Central memory CD4-positive, alpha-beta T cell (primary cell): ENCODE results near the gene CACNA1S.
A peak's percentile ranks its signal among the peaks of the same experiment; 100 is the strongest.

Source experiments
- DNase-seq: peaks from one replicate; pipeline ENCODE4 v3.0.0; 2022

CACNA1S gene

GRCh38 chr1:201059871-201060555 lies 52.2 kb downstream of the CACNA1S start:
- no peak for DNase-seq

DNA sequence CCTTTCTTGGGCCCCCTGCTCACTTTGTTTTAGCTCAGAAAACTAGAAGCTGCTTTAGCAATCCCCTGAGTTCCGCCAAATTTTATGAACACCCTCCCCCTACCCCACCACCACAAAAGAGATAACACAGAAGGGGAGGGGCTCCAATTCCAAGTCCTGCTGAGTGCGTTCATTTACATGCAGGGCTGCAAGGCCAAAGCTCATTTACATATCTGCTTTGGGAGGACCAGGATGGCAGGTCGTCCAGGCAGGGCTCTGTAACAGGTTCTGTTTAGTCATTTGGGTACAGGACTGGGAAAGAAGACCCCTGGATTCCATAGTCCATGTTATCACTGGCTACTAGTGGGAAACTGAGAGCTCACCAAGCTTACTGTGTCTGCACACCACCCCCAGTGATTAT lies 52.8 kb downstream of the CACNA1S start:
- DNase-seq, result no peak

DNA sequence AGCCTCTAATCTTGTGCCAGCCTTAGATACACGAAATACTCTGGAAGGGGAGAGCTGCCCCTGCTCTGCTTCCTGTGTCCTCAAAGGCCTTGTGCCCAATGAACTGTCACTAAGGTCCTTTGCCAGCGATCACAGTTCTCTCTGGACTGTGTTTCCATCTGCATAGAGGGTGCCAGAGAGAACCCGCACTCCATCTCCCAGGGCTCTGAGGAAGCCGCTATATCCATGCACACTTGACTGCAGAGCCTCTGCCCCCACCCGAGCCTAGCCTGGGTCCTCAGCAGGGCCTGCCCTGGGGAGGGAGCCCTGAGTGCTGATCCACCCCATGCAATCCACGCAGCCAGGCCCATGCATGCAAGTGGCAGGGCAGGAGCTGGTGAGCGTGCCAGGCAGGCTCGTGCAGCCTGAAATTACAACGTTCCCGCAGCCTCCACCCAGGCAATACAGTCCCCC lies 58.1 kb downstream of the CACNA1S start:
- no peak for DNase-seq

- DNase-seq, result no peak
These were observed 58.9 kb downstream of the CACNA1S start for GRCh38 chr1:201053155-201053860.

GRCh38 chr1:201051399-201051798 lies 60.8 kb downstream of the CACNA1S start:
- DNase-seq, result no peak

DNA sequence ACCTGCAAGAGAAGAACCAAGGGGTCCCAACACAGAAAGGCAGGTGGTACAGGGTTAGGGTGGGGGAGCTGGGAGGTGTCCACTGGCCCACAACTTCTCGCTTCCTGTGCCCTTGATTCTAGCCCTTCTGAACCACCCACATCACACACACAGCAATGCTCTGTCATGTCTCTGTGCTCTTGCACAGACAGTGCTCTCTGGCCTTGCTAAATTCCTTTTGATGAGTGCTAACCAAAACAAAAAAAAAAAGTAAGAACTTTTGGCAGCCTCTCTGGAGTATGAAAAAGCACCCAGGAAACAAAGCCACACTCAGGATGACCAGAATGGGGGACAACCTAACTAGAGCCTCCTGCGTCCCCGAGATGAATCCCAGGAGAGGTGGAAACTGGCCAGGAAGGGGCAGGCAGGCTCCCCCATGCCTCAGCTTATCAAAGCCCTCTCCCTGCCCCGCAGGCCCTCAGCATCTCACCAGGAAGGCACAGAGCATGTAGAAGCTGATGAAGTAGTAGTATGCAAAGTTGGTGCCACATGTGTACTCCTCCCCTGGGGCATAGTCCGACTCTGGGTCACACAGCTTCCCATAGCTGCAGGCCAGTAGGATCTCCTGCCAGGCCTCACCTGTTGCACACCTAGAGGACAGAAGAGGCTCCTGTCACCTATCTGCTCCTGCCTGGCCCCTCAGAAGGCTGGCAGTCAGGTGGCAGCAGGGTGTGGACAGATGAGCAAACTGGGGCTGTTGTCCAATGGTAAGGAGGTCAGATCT lies 61.5 kb downstream of the CACNA1S start:
- DNase-seq, result no peak

- DNase-seq, result no peak
These were observed 62.9 kb downstream of the CACNA1S start for GRCh38 chr1:201049248-201049831.

GRCh38 chr1:201048521-201048920 lies 63.7 kb downstream of the CACNA1S start:
- DNase-seq, result no peak

DNA sequence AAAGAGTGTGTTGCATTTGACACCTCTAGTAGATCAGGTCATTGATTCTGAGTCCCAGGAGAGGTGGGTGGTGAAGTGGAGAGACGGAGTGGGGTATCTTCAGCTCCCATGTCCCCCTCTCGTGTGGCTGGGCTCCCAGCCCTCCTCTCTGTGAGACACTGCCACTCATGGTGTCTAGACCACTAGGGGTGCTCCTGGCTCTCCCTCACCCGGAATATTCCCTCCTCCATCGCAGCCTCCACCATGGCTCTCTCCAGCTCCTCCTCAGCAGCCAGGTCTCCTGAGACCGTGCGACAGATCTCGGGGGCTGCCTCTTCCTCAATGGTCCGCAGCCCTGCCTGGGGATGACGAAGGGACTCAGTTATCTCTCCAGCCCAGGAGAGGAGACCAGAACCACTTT lies 68.1 kb downstream of the CACNA1S start:
- no peak for DNase-seq

- DNase-seq, result peak; percentile 67
These were observed 69.3 kb downstream of the CACNA1S start for GRCh38 chr1:201042779-201043461.

GRCh38 chr1:201041011-201041410 lies 71.2 kb downstream of the CACNA1S start:
- no peak for DNase-seq

GRCh38 chr1:201039876-201040275 lies 72.3 kb downstream of the CACNA1S start:
- no peak for DNase-seq

DNA sequence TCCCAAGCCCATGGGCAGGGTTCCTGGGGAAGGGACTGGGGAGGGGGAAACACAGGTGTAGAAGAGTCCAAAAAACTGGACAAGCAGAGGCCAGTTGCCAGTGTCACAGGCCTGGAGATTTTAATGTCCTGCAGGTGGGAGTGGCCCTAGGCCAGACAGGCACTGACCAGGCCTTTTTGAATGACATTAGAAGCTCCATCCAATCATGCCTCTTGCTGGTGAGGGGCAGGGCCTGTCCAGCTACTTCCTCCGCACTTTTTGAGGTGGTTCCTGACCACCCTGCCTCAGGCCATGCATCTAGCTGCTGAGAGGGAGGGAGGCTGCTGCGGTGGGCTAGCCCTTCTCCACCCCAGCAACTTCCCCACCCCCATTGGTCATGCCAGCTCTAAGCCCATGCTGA lies 72.8 kb downstream of the CACNA1S start:
- DNase-seq, result no peak

- no peak for DNase-seq
These were observed 73.9 kb downstream of the CACNA1S start for GRCh38 chr1:201038186-201038876.

DNA sequence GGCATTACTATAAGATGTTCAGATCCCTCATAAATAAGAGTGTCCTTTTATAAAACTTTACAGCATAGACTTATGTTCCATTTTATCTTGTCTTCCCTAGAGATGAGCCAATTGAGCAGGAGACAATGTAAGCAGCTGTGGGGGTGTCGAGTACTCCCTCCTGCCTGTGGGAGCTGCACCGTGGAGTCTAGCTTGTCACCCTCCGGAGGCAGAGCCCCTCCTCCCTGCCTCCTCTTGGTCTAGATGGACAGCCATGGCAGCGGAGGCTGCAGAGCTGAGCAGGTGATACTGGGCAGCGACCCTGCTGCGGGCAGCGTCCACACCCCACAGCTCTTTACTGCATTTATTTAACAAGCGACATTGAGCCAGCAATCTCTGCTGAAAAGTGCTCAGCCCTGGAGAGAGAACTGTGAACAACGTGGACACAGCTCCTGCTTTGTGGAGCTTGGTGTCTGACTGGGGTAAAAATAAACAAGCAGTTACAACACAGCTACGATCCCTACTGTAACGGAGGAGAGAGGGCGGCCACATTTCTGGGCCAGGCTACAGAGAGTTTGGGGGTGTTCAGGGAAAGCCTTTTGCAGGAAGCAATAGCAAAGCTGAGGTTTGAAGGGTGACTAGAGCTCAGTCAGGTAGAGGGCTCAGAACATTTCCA lies 75.9 kb downstream of the CACNA1S start:
- no peak for DNase-seq

GRCh38 chr1:201034671-201035070 lies 77.6 kb downstream of the CACNA1S start:
- DNase-seq, result no peak

DNA sequence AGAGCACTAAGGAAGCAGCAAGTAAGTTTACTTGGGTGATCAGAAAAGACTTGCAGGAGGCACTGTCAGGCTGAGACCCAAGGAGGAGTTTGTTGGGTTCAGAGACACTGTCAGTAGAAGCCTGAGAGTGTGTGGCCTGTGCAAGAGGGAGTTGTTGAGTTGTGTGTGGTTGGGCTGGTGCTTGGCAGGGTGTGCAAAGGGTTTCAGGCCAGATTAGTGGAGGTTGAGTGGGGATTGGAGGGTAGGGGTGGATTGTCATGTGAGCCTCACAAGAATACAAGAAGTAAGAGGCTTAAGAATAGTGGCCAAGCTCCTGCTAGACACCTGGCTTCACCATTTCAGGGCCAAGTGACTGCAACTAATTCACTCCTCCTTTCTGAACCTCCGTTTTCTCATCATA lies 79.8 kb downstream of the CACNA1S start:
- DNase-seq, result no peak

GRCh38 chr1:201028461-201028889 lies 83.8 kb downstream of the CACNA1S start:
- no peak for DNase-seq

- DNase-seq, result no peak
These were observed 85.4 kb downstream of the CACNA1S start for GRCh38 chr1:201026836-201027235.

- DNase-seq, result no peak
These were observed 86.0 kb downstream of the CACNA1S start for GRCh38 chr1:201026234-201026633.

GRCh38 chr1:201025571-201026002 lies 86.6 kb downstream of the CACNA1S start:
- DNase-seq, result no peak
